C4-2B (cell line): Measurements from ENCODE around the gene BRIP1.

Source experiments
- CTCF ChIP-seq: fragments of 450-650 bp; conservative IDR thresholded peaks from 2 replicates; pipeline ENCODE4 v1.5.1; 2017; ENCODE audit warnings: mild to moderate bottlenecking
- ZFX ChIP-seq: fragments of 450-650 bp; IDR thresholded peaks from 2 replicates; pipeline ENCODE4 v1.6.1; 2017

GRCh38 chr17:61846088-61846487, 17.2 kb downstream of the BRIP1 start:
- TF ChIP-seq CTCF (no peak), ZFX (no peak)
